PFSK-1 (cell line): ENCODE results near the gene GMCL1.

Experiments used
- FOXP2 ChIP-seq: optimal IDR thresholded peaks from 2 replicates; pipeline ENCODE3; 2011; ENCODE audit warnings: borderline replicate concordance, control low read depth, inconsistent platforms; ENCODE audit not compliant: insufficient read depth; ENCODE audit errors: extremely low read length, extremely low read depth
- POLR2AphosphoS5 ChIP-seq: IDR thresholded peaks from 2 replicates; pipeline ENCODE4 v1.6.1; 2012; ENCODE audit warnings: low read depth, mild to moderate bottlenecking, control low read depth, low read length, moderate library complexity
- SIN3A ChIP-seq: IDR thresholded peaks from 2 replicates; pipeline ENCODE4 v1.6.1; 2012; ENCODE audit warnings: mild to moderate bottlenecking, low read length, moderate library complexity, borderline replicate concordance; ENCODE audit not compliant: insufficient read depth
- TAF1 ChIP-seq: IDR thresholded peaks from 2 replicates; pipeline ENCODE4 v1.6.1; 2012; ENCODE audit warnings: low read length, control low read depth, borderline replicate concordance; ENCODE audit not compliant: insufficient read depth
- TF ChIP-seq, protein P1 (sequence below), 2 experiments: IDR thresholded peaks; 2 replicates each; pipeline versions ENCODE4 v1.6.1 to v1.8.0; 2011 to 2012; ENCODE audit warnings: low read depth in 2 of 2, low read length in 2 of 2, control low read depth in 1 of 2, inconsistent platforms in 1 of 2, mild to moderate bottlenecking in 1 of 2, moderate library complexity in 1 of 2; ENCODE audit not compliant: insufficient read depth in 1 of 2

Gene GMCL1

GRCh38 chr2:69798909-69799526 is 30.4 kb upstream of the GMCL1 start:
- TF ChIP-seq FOXP2 (no peak), TAF1 (no peak), SIN3A (no peak)

DNA sequence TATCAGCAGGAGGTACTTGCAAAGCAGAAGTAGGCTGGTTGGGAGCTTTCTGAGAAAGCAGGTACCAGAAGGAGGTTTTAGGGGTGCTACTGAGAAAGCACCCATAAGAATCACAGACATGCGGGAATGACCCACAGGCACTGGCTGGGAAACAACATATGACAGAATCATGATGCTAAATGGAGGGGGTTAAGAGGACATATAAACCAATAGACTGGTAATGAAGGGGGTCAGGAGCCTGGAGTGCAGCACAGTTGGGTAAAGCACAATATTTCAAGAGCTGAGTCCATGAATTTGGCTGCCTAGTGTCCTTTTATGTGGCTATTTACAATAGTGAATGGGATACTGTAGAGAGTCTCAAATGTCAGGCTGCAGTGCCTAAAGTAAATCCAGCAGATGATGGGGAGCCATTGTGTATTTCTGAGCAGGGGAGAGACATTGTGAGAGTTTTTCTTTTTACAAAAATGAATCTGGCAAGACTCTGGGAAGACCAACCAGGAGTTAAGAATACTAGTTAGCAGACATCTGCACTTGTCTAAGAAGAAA is 27.6 kb upstream of the GMCL1 start:
- TF ChIP-seq SIN3A (no peak), TAF1 (no peak), FOXP2 (no peak), POLR2AphosphoS5 (no peak)
- TF ChIP-seq, protein P1, sequence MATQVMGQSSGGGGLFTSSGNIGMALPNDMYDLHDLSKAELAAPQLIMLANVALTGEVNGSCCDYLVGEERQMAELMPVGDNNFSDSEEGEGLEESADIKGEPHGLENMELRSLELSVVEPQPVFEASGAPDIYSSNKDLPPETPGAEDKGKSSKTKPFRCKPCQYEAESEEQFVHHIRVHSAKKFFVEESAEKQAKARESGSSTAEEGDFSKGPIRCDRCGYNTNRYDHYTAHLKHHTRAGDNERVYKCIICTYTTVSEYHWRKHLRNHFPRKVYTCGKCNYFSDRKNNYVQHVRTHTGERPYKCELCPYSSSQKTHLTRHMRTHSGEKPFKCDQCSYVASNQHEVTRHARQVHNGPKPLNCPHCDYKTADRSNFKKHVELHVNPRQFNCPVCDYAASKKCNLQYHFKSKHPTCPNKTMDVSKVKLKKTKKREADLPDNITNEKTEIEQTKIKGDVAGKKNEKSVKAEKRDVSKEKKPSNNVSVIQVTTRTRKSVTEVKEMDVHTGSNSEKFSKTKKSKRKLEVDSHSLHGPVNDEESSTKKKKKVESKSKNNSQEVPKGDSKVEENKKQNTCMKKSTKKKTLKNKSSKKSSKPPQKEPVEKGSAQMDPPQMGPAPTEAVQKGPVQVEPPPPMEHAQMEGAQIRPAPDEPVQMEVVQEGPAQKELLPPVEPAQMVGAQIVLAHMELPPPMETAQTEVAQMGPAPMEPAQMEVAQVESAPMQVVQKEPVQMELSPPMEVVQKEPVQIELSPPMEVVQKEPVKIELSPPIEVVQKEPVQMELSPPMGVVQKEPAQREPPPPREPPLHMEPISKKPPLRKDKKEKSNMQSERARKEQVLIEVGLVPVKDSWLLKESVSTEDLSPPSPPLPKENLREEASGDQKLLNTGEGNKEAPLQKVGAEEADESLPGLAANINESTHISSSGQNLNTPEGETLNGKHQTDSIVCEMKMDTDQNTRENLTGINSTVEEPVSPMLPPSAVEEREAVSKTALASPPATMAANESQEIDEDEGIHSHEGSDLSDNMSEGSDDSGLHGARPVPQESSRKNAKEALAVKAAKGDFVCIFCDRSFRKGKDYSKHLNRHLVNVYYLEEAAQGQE (IDR thresholded peaks at IDR 0.05; ENCODE audit: insufficient read depth in 1 of 2, low read depth in 2 of 2, low read length in 2 of 2), result no peak

DNA sequence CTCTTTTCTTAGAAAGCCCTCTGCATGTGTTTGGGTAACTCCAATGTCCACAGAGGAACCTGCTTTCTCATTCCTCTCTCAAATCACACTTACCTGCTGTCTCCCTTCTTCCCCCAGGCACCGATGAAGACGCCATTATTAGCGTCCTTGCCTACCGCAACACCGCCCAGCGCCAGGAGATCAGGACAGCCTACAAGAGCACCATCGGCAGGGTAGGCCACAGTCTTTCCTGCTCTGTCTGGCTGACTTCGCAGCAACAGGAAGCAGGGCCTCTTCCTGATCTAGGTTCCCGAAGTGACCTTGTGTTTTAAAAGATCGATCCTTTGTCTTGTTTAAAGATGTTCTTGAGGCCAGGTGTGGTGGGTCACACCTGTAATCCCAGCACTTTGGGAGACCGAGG is 25.0 kb upstream of the GMCL1 start:
- TF ChIP-seq, protein P1 (IDR thresholded peaks at IDR 0.05; ENCODE audit: insufficient read depth in 1 of 2, low read depth in 2 of 2, low read length in 2 of 2), result no peak
- TF ChIP-seq FOXP2, result no peak
- no peak for TF ChIP-seq POLR2AphosphoS5
- no peak for TF ChIP-seq TAF1
- no peak for TF ChIP-seq SIN3A

GRCh38 chr2:69805887-69806286 is 23.6 kb upstream of the GMCL1 start:
- no peak for TF ChIP-seq SIN3A
- no peak for TF ChIP-seq FOXP2
- TF ChIP-seq TAF1, result no peak
- no peak for TF ChIP-seq POLR2AphosphoS5
- TF ChIP-seq, protein P1 (IDR thresholded peaks at IDR 0.05; ENCODE audit: insufficient read depth in 1 of 2, low read depth in 2 of 2, low read length in 2 of 2), result no peak

DNA sequence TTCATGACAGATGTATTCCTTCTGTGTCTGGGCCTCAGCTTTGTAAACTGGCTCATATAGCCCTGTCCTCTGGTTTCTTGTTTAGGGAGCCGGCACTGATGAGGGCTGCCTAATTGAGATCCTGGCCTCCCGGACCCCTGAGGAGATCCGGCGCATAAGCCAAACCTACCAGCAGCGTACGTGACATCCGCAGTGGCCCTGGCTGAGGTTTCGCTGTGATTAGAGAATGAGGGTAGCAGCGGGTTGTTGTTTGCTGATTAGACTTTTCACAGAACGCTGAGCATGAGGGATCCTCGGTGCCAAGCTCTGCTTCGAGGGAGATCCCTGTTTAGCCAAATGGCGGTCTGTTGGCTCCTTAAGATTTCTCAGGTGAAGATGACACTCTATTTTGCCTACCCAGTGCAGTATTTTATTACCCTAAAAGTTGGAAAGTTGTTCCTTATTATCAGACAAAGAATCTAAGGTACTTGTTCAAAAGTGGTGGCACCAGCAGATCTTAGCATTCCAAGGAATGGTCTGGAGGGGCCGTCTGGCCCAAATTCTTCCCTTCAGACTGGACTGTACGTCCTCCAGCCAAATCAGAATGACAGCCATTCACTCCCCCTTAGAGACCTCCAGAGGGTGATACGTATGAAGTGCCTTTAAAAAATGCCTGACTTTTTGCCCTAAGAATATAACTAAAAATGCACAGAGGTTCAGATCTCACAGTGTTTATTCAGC is 21.5 kb upstream of the GMCL1 start:
- TF ChIP-seq, protein P1 (IDR thresholded peaks at IDR 0.05; ENCODE audit: insufficient read depth in 1 of 2, low read depth in 2 of 2, low read length in 2 of 2), result no peak
- no peak for TF ChIP-seq FOXP2
